Neuronal stem cell (in vitro differentiated cells): Measurements from ENCODE around the gene PCDH19.
A peak's percentile ranks its signal among the peaks of the same experiment; 100 is the strongest.

Experiments used
- DNase-seq: peaks from one replicate; pipeline ENCODE4 v3.0.0-alpha.2; 2013; ENCODE audit warnings: low spot score
- H2AFZ ChIP-seq: one replicate; pipeline ENCODE4 v1.6.1; 2013; ENCODE audit warnings: mild to moderate bottlenecking, low read length, inconsistent platforms
- H2AK5ac ChIP-seq: 2 replicates; pipeline ENCODE4 v1.6.1; 2013; ENCODE audit warnings: low read depth, mild to moderate bottlenecking, inconsistent platforms, low read length, moderate library complexity, mixed read lengths
- H2BK120ac ChIP-seq: 2 replicates; pipeline ENCODE4 v1.6.1; 2013; ENCODE audit warnings: low read depth, mild to moderate bottlenecking, inconsistent platforms, low read length, moderate library complexity, mixed read lengths
- H2BK12ac ChIP-seq: one replicate; pipeline ENCODE4 v1.6.1; 2013; ENCODE audit warnings: low read length, inconsistent platforms
- H2BK15ac ChIP-seq: 2 replicates; pipeline ENCODE4 v1.6.1; 2013; ENCODE audit warnings: mild to moderate bottlenecking, low read length, inconsistent platforms, mixed read lengths
- H2BK5ac ChIP-seq: one replicate; pipeline ENCODE4 v1.6.1; 2013; ENCODE audit warnings: inconsistent platforms, mild to moderate bottlenecking, low read length, moderate library complexity
- H3K14ac ChIP-seq: one replicate; pipeline ENCODE4 v1.6.1; 2013; ENCODE audit warnings: low read length, inconsistent platforms
- H3K18ac ChIP-seq: 2 replicates; pipeline ENCODE4 v1.6.1; 2013; ENCODE audit warnings: low read length, inconsistent platforms
- H3K23ac ChIP-seq: 2 replicates; pipeline ENCODE4 v1.6.1; 2013; ENCODE audit warnings: low read depth, mild to moderate bottlenecking, mixed read lengths, low read length, inconsistent platforms; ENCODE audit not compliant: poor library complexity
- H3K27ac ChIP-seq: replicated peaks from 3 replicates; pipeline ENCODE4 v1.5.1; 2013; ENCODE audit warnings: low read length, inconsistent platforms
- H3K27me3 ChIP-seq, 3 experiments: 2 replicates each; pipeline ENCODE4 v1.6.1; 2013; ENCODE audit warnings: low read length in 3 of 3, mild to moderate bottlenecking in 2 of 3, inconsistent platforms in 1 of 3, low read depth in 1 of 3, mixed read lengths in 1 of 3, moderate library complexity in 1 of 3; ENCODE audit not compliant: control insufficient read depth in 3 of 3, insufficient read depth in 3 of 3
- H3K36me3 ChIP-seq, 2 donors: replicated peaks in 1 of 2; 2 replicates each; pipeline ENCODE4 v1.6.1; 2013; ENCODE audit warnings: low read length in 2 of 2; ENCODE audit not compliant: control insufficient read depth in 2 of 2, insufficient read depth in 2 of 2
- H3K4ac ChIP-seq: 2 replicates; pipeline ENCODE4 v1.6.1; 2013; ENCODE audit warnings: inconsistent platforms, mild to moderate bottlenecking, low read length, moderate library complexity
- H3K4me1 ChIP-seq, 2 donors: 1 replicate in 1 of 2; 2 replicates in 1 of 2; pipeline ENCODE4 v1.6.1; 2013; ENCODE audit warnings: low read length in 2 of 2, low read depth in 1 of 2; ENCODE audit not compliant: control insufficient read depth in 2 of 2, insufficient read depth in 1 of 2
- H3K4me2 ChIP-seq: one replicate; pipeline ENCODE4 v1.6.1; 2013; ENCODE audit warnings: mild to moderate bottlenecking, low read length, inconsistent platforms; ENCODE audit not compliant: insufficient read depth, poor library complexity, severe bottlenecking
- H3K4me3 ChIP-seq, 2 donors: 2 replicates each; pipeline ENCODE4 v1.5.1; 2013; ENCODE audit warnings: low read length in 2 of 2, mild to moderate bottlenecking in 2 of 2, inconsistent platforms in 1 of 2, moderate library complexity in 1 of 2
- H3K79me1 ChIP-seq: one replicate; pipeline ENCODE4 v1.6.1; 2013; ENCODE audit warnings: low read depth, mild to moderate bottlenecking, inconsistent platforms, low read length, moderate library complexity
- H3K9ac ChIP-seq: one replicate; pipeline ENCODE4 v1.6.1; 2013; ENCODE audit warnings: mild to moderate bottlenecking, low read depth, low read length, inconsistent platforms; ENCODE audit not compliant: poor library complexity
- H3K9me3 ChIP-seq, 2 donors: replicated peaks in 1 of 2; 2 replicates each; pipeline versions ENCODE3 to v1.6.1; 2013; ENCODE audit warnings: low read length in 2 of 2, mild to moderate bottlenecking in 2 of 2, inconsistent platforms in 1 of 2, low read depth in 1 of 2, mixed read lengths in 1 of 2, moderate library complexity in 1 of 2; ENCODE audit not compliant: control insufficient read depth in 2 of 2, insufficient read depth in 1 of 2
- H4K8ac ChIP-seq: one replicate; pipeline ENCODE4 v1.6.1; 2013; ENCODE audit warnings: low read depth, mild to moderate bottlenecking, inconsistent platforms, low read length, moderate library complexity
- H4K91ac ChIP-seq: one replicate; pipeline ENCODE4 v1.6.1; 2013; ENCODE audit warnings: low read length, low read depth, mild to moderate bottlenecking, inconsistent platforms; ENCODE audit not compliant: poor library complexity
- WGBS, 2 donors: extraction: QIAGEN DNeasy Blood & Tissue Kit; methylation state at CpG; one replicate each; pipeline ENCODE4 v1.1.7; 2013; ENCODE audit warnings: missing lambda C conversion rate in 2 of 2, mixed read lengths in 1 of 2; ENCODE audit not compliant: insufficient read length in 2 of 2, insufficient replicate concordance in 1 of 2; ENCODE audit errors: extremely low coverage in 2 of 2; 5-methylcytosine and 5-hydroxymethylcytosine counted together

Gene PCDH19

GRCh38 chrX:100407784-100408712 lies 2.0 kb downstream of the PCDH19 start:
- no peak overlapping the region for H2AK5ac ChIP-seq
- H3K9me3 ChIP-seq: peaks cover 8 to 19% of the 10 kb centered on the region in 2 donors
- peaks cover 5 to 61% (median 18%) of the 10 kb centered on the region in 3 experiments for H3K27me3 ChIP-seq
- no peak for DNase-seq
- peaks cover 0 to 22% of the 10 kb centered on the region in 2 donors for H3K36me3 ChIP-seq
- H3K14ac ChIP-seq: no peak overlapping the region
- H2BK5ac ChIP-seq: no peak overlapping the region
- WGBS, 2 donors: no CpG with 5 or more reads among the region's 90 CpGs
- H2BK12ac ChIP-seq: peak overlapping the region; percentile 41
- H3K4me2 ChIP-seq: peak overlapping the region; percentile 66
- H3K23ac ChIP-seq: no peak overlapping the region
- no peak overlapping the region for H2AFZ ChIP-seq
- H3K27ac ChIP-seq: no peak overlapping the region
- no peak overlapping the region for H2BK120ac ChIP-seq
- H2BK15ac ChIP-seq: no peak overlapping the region
- no peak overlapping the region for H4K91ac ChIP-seq
- peak overlapping the region; percentile 44 for H3K9ac ChIP-seq
- H3K79me1 ChIP-seq: no peaks in the 10 kb centered on the region
- H3K4ac ChIP-seq: no peak overlapping the region
- H3K4me1 ChIP-seq: peaks cover 7 to 8% of the 10 kb centered on the region in 2 donors
- peak overlapping the region; percentile 38 for H3K18ac ChIP-seq
- peak overlapping the region; percentile 15 to 74 for H3K4me3 ChIP-seq
- H4K8ac ChIP-seq: no peak overlapping the region

DNA sequence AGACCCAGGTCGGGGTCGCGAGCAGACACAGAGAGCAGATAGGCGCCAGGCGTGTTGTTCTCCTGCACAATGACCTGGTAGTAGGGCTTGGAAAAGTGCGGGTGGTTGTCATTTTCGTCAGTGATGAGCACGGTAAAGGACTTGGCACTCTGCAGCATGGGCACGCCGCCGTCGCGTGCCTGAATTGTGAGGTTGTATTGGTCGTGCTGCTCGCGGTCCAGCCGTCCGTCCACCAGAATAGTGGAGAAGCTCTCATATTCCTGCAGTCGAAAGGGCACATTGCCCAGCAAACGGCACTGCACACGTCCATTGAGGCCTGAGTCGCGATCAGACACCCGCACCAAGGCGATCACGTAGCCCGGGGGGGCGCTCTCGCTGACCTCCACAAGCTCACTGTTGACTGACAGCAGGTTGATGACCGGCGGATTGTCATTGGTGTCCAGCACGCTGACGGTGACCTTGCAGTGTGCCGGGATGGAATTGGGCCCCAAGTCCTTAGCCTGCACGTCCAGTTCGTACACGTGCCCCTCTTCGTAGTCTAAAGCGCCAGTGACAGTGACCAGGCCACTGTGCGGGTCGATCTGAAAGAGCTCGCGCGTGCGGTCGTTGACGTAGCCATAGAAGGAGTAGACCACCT lies 2.8 kb downstream of the PCDH19 start:
- no peak for DNase-seq
- H2BK12ac ChIP-seq: peak overlapping the region; percentile 41
- H2BK15ac ChIP-seq: no peak overlapping the region
- peaks cover 5 to 61% (median 18%) of the 10 kb centered on the region in 3 experiments for H3K27me3 ChIP-seq
- H2BK120ac ChIP-seq: no peak overlapping the region
- no CpG with 5 or more reads among the region's 47 CpGs for WGBS, 2 donors
- no peak overlapping the region for H4K91ac ChIP-seq
- H3K4me3 ChIP-seq: peak overlapping the region in 1 of 2 donors; percentile 74
- no peak overlapping the region for H3K4ac ChIP-seq
- H3K4me1 ChIP-seq: peaks cover 5 to 8% of the 10 kb centered on the region in 2 donors
- H3K9ac ChIP-seq: peak overlapping the region; percentile 44
- H3K4me2 ChIP-seq: peak overlapping the region; percentile 25
- no peak overlapping the region for H4K8ac ChIP-seq
- H3K9me3 ChIP-seq: peaks cover 8 to 19% of the 10 kb centered on the region in 2 donors
- H3K27ac ChIP-seq: no peak overlapping the region
- H3K79me1 ChIP-seq: no peaks in the 10 kb centered on the region
- H2BK5ac ChIP-seq: no peak overlapping the region
- H2AK5ac ChIP-seq: no peak overlapping the region
- peaks cover 0 to 22% of the 10 kb centered on the region in 2 donors for H3K36me3 ChIP-seq
- H2AFZ ChIP-seq: no peak overlapping the region
- H3K14ac ChIP-seq: no peak overlapping the region
- no peak overlapping the region for H3K18ac ChIP-seq
- peak overlapping the region; percentile 12 for H3K23ac ChIP-seq

- Histone ChIP-seq H3K27ac (no peak overlapping the region), H2BK5ac (no peak overlapping the region), H2BK12ac (no peak overlapping the region), H2BK120ac (no peak overlapping the region), H3K4me2 (no peak overlapping the region), H2AFZ (no peak overlapping the region), H3K14ac (no peak overlapping the region), H3K18ac (no peak overlapping the region), H3K4ac (no peak overlapping the region), H3K4me3 (peak overlapping the region in 1 of 2 donors; percentile 27), H3K9me3 (peaks cover 8 to 19% of the 10 kb centered on the region in 2 donors), H3K23ac (no peak overlapping the region), H2AK5ac (no peak overlapping the region), H4K91ac (no peak overlapping the region), H2BK15ac (no peak overlapping the region), H3K4me1 (peaks cover 5 to 8% of the 10 kb centered on the region in 2 donors), H3K36me3 (peaks cover 0 to 38% of the 10 kb centered on the region in 2 donors), H3K27me3 (peaks cover 0 to 45% (median 18%) of the 10 kb centered on the region in 3 experiments), H3K79me1 (no peaks in the 10 kb centered on the region), H3K9ac (no peak overlapping the region), H4K8ac (no peak overlapping the region)
- no peak for DNase-seq
Measured at GRCh38 chrX:100405424-100405823, 4.6 kb downstream of the PCDH19 start.

DNA sequence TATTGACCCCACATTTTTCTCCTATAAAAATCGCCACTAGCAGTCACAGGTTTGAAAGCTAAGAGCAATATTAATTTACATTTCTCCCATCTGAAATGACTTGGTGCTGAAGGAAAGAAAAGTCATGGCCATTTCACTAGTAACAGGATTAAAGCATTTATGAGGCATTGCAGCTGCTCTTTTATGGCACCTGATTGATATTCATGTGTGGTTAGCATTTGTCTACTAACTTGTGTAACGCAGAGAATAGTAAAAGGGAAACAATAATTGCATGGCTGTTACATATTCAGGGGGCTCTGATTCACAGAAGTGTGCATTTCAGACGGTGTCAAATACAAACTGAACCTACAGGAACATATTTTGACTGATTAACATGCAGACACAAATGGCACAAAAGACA lies 5.2 kb downstream of the PCDH19 start:
- no peak overlapping the region for H3K4ac ChIP-seq
- H3K23ac ChIP-seq: no peak overlapping the region
- H3K36me3 ChIP-seq: peaks cover 0 to 44% of the 10 kb centered on the region in 2 donors
- WGBS, 2 donors: no CpG with 5 or more reads among the region's 3 CpGs
- H2AFZ ChIP-seq: no peak overlapping the region
- no peak overlapping the region for H4K8ac ChIP-seq
- no peak overlapping the region for H2BK5ac ChIP-seq
- H3K79me1 ChIP-seq: no peaks in the 10 kb centered on the region
- H3K18ac ChIP-seq: no peak overlapping the region
- DNase-seq: no peak
- H2BK12ac ChIP-seq: no peak overlapping the region
- H3K4me1 ChIP-seq: peaks cover 5 to 8% of the 10 kb centered on the region in 2 donors
- H3K27me3 ChIP-seq: peaks cover 0 to 44% (median 18%) of the 10 kb centered on the region in 3 experiments
- H2BK15ac ChIP-seq: no peak overlapping the region
- H3K9ac ChIP-seq: no peak overlapping the region
- no peak overlapping the region for H2BK120ac ChIP-seq
- peak overlapping the region in 1 of 2 donors; percentile 27 for H3K4me3 ChIP-seq
- peaks cover 8 to 19% of the 10 kb centered on the region in 2 donors for H3K9me3 ChIP-seq
- H3K27ac ChIP-seq: no peak overlapping the region
- no peak overlapping the region for H2AK5ac ChIP-seq
- H4K91ac ChIP-seq: no peak overlapping the region
- H3K14ac ChIP-seq: no peak overlapping the region
- no peak overlapping the region for H3K4me2 ChIP-seq
